WERI-Rb-1 (cell line): ENCODE data around the gene KCNC1.

Experiments
- DNase-seq: peaks from one replicate; pipeline ENCODE4 v3.0.0-alpha.2; 2020
- H3K27ac ChIP-seq: fragments of 250-450 bp; sonication (Bioruptor Pico); 2 replicates; pipeline ENCODE4 v1.5.1; 2020; ENCODE audit warnings: mild to moderate bottlenecking, moderate library complexity
- H3K27me3 ChIP-seq: fragments of 250-450 bp; sonication (Bioruptor Pico); 2 replicates; pipeline ENCODE4 v1.5.1; 2021; ENCODE audit warnings: mild to moderate bottlenecking, low read depth, moderate library complexity; ENCODE audit not compliant: insufficient read depth, severe bottlenecking
- H3K36me3 ChIP-seq: fragments of 250-450 bp; sonication (Bioruptor Pico); 2 replicates; pipeline ENCODE4 v1.5.1; 2020; ENCODE audit warnings: mild to moderate bottlenecking, moderate library complexity
- H3K4me3 ChIP-seq: 2 replicates; pipeline ENCODE4 v1.5.1; 2011; ENCODE audit warnings: low read depth, mild to moderate bottlenecking, control low read depth, low read length
- H3K9me3 ChIP-seq: fragments of 250-450 bp; sonication (Bioruptor Pico); 2 replicates; pipeline ENCODE4 v1.5.1; 2021; ENCODE audit warnings: mild to moderate bottlenecking, moderate library complexity; ENCODE audit not compliant: severe bottlenecking
- TF ChIP-seq, protein P1 (sequence below): IDR thresholded peaks from 2 replicates; pipeline ENCODE4 v1.5.1; 2011; ENCODE audit warnings: low read depth, mild to moderate bottlenecking, control low read depth, inconsistent platforms, low read length

KCNC1 gene

DNA sequence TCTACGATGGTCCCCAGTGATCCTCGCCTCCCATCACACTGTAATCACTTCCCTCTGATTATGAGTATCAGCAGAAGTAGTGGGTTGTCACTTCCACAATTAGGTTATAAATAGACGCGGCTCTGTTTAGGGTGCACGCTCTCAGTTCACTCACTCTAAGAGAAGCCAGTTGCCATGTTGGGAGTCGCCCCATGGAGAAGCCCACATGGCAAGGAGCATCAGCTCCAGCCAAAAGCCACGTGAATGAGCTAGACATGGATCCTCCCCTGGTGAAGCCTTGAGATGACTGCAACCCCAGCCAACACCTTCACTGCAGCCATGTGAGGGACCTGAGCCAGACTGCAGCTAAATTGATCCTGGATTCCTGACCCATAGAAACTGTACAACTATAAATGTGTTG lies 41.6 kb upstream of the KCNC1 start:
- H3K27ac ChIP-seq, result no peak overlapping the region
- H3K36me3 ChIP-seq, result no peaks in the 10 kb centered on the region
- DNase-seq, result no peak
- TF ChIP-seq, protein P1, sequence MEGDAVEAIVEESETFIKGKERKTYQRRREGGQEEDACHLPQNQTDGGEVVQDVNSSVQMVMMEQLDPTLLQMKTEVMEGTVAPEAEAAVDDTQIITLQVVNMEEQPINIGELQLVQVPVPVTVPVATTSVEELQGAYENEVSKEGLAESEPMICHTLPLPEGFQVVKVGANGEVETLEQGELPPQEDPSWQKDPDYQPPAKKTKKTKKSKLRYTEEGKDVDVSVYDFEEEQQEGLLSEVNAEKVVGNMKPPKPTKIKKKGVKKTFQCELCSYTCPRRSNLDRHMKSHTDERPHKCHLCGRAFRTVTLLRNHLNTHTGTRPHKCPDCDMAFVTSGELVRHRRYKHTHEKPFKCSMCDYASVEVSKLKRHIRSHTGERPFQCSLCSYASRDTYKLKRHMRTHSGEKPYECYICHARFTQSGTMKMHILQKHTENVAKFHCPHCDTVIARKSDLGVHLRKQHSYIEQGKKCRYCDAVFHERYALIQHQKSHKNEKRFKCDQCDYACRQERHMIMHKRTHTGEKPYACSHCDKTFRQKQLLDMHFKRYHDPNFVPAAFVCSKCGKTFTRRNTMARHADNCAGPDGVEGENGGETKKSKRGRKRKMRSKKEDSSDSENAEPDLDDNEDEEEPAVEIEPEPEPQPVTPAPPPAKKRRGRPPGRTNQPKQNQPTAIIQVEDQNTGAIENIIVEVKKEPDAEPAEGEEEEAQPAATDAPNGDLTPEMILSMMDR, result no peak
- H3K4me3 ChIP-seq, result no peak overlapping the region
- H3K27me3 ChIP-seq, result no peaks in the 10 kb centered on the region
- peaks cover 8% of the 10 kb centered on the region for H3K9me3 ChIP-seq

DNA sequence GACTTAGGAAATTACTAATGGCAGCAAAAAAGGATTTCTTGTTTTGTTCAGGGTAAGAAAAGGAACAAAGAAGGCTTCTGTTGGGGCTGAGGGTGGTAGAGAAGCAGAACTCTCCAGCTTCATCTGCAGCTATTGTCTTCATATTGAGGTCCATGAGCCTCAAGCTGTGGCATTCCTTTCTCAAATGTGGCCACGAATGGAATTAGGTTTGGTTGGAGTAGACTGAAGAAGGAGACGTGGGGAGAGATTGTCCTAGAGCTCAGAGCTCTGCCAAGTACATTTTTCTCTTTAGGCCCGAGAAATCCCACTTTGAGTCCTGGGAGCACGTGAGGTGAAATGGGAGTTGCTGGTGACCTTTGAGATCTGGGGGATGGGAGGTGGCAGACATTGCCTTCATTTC lies 41.0 kb upstream of the KCNC1 start:
- no peaks in the 10 kb centered on the region for H3K36me3 ChIP-seq
- H3K9me3 ChIP-seq, result peaks cover 9% of the 10 kb centered on the region
- DNase-seq, result no peak
- H3K27me3 ChIP-seq, result no peaks in the 10 kb centered on the region
- no peak overlapping the region for H3K27ac ChIP-seq
- TF ChIP-seq, protein P1, result no peak
- H3K4me3 ChIP-seq, result no peak overlapping the region

DNA sequence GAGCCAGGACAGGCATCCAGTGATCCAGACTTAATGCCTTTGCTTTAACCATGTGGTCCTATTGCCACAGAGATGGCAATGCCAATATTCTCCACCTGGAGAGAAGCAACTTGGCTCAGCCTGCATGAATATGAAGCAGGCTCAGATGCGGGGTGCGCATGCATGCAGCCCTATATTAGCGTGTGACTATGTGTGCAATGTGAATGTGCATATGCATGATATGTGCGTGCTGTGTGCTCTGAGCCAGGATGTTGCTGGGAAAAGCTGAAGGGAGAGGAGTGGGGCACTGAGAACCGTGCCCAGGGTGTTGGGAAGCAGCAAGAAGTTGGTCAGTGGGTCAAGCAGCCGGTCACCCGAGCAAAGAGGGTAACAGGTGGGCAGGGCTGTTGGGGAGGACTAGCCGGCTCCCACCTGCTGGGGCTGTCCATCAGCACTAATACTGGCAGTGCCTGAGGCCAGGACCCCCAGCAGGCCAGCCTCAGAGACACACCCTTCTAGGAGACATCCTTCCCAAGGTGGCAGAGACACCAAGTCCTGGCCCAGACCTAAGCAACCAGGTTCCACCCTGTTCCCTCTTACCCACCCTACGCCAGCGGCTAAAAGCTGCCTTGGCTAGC lies 40.0 kb upstream of the KCNC1 start:
- no peaks in the 10 kb centered on the region for H3K36me3 ChIP-seq
- DNase-seq, result no peak
- H3K9me3 ChIP-seq, result peaks cover 18% of the 10 kb centered on the region
- TF ChIP-seq, protein P1, result no peak
- H3K27me3 ChIP-seq, result no peaks in the 10 kb centered on the region
- no peak overlapping the region for H3K4me3 ChIP-seq
- H3K27ac ChIP-seq, result no peak overlapping the region

DNA sequence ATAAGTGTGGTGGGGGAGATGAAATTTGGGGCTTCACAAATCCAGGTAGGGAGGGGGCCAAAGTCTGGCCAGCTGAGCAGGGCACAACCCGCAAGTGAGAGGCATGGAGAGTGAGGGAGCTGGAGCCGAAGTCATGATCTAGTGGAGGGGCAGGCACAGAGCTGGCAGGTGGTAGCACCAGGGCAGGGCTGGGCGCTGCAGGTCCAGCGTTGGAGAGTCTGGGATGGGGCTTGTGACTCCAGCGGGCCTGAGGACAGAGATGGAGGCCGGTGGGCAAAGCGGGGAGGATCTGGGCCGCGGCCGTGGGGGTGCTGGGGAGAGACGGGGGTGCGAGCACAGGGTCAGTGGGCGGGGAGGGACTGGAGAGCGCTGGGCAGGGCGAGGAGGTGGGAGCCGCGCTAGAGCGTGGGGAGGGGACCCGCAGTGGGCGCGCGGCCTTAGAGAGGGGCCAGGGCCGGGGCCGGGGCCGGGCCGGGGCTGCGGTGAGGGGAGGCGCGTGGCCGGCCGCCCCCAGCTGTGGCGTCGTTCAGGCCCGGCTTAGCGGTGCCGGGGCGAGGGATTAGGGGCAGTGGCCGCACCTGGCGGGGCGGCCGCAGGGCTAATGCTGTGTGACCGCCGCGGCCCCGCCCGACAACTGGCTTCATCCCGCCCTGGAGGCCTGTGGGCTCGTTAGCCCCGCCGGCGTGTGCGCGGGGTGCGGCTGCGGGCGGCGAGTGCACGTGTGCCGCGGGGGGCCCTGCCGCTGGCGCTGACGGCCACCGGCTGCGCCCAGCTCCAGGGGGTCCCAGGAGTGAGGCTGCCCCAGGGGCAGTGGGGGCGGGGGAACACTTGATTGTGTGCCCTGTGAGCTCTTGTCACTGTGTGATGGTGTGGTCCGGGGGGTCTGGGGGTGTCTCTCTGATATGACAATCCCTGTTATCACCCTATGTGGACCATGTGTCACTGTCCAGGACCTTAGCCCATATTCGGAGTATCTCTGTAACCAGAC lies 38.8 kb upstream of the KCNC1 start:
- no peaks in the 10 kb centered on the region for H3K27me3 ChIP-seq
- H3K4me3 ChIP-seq, result no peak overlapping the region
- DNase-seq, result no peak
- H3K9me3 ChIP-seq, result peaks cover 20% of the 10 kb centered on the region
- TF ChIP-seq, protein P1, result no peak
- no peak overlapping the region for H3K27ac ChIP-seq
- no peaks in the 10 kb centered on the region for H3K36me3 ChIP-seq

DNA sequence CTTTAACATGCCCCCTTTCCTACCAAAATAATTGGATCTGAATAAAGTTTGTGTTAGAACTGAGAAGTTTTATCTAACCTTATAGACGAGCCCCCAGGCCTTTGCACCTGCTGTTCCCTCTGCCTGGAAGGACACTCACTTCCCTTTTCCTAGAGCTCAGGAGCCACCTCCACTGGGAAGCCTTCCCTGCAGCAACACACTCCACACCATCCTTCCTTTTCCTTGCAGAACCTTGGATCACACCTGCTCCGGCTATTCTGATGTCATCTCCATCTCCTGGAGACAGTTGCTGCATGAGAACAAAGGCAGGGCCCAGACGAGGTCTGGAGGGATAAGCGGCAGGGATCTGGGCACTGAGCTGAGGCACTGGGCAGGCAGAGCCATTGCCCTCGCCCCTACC lies 37.8 kb upstream of the KCNC1 start:
- Histone ChIP-seq H3K9me3 (peaks cover 20% of the 10 kb centered on the region), H3K27me3 (no peaks in the 10 kb centered on the region), H3K4me3 (no peak overlapping the region), H3K36me3 (no peaks in the 10 kb centered on the region), H3K27ac (no peak overlapping the region)
- TF ChIP-seq, protein P1, result no peak
- DNase-seq, result no peak
